DOHH2 (cell line): Measurements from ENCODE around the gene C2CD3.

Experiments used
- H3F3A ChIP-seq: fragments of 200-600 bp; sonication (generic), shearing (Covaris generic); 2 replicates; pipeline ENCODE4 v1.6.0; 2016; ENCODE audit warnings: antibody characterized with exemption, mild to moderate bottlenecking; ENCODE audit not compliant: control insufficient read depth, insufficient read depth
- H3K27ac ChIP-seq: fragments of 200-600 bp; sonication (generic); 2 replicates; pipeline ENCODE4 v1.5.1; 2014; ENCODE audit warnings: low read depth, mild to moderate bottlenecking, low read length, moderate library complexity
- H3K27me3 ChIP-seq: fragments of 200-600 bp; sonication (generic); 2 replicates; pipeline ENCODE4 v1.6.1; 2014; ENCODE audit warnings: mild to moderate bottlenecking, low read length, mixed read lengths; ENCODE audit not compliant: control insufficient read depth
- H3K36me3 ChIP-seq: fragments of 200-600 bp; sonication (generic); 2 replicates; pipeline ENCODE4 v1.6.1; 2014; ENCODE audit warnings: mild to moderate bottlenecking, low read length, moderate library complexity, mixed read lengths; ENCODE audit not compliant: control insufficient read depth
- H3K4me1 ChIP-seq: fragments of 200-600 bp; sonication (generic); 2 replicates; pipeline ENCODE4 v1.6.1; 2014; ENCODE audit warnings: mild to moderate bottlenecking, low read length, mixed read lengths; ENCODE audit not compliant: control insufficient read depth
- H3K4me2 ChIP-seq: fragments of 200-600 bp; sonication (generic); 2 replicates; pipeline ENCODE4 v1.6.0; 2014; ENCODE audit warnings: mild to moderate bottlenecking, low read length, moderate library complexity
- H3K4me3 ChIP-seq: fragments of 200-600 bp; sonication (generic); 2 replicates; pipeline ENCODE4 v1.5.1; 2014; ENCODE audit warnings: mild to moderate bottlenecking, low read length, mixed read lengths
- H3K79me2 ChIP-seq: fragments of 200-600 bp; sonication (generic); 2 replicates; pipeline ENCODE4 v1.6.1; 2014; ENCODE audit warnings: mild to moderate bottlenecking, low read length, mixed read lengths; ENCODE audit not compliant: control insufficient read depth
- H3K9me2 ChIP-seq: fragments of 200-600 bp; sonication (generic); replicated peaks from 2 replicates; pipeline ENCODE4 v1.6.1; 2014; ENCODE audit warnings: mild to moderate bottlenecking, low read length, mixed read lengths; ENCODE audit not compliant: control insufficient read depth
- H3K9me3 ChIP-seq: fragments of 200-600 bp; sonication (generic); 2 replicates; pipeline ENCODE4 v1.6.1; 2014; ENCODE audit warnings: antibody characterized with exemption, low read length, mixed read lengths; ENCODE audit not compliant: control insufficient read depth, insufficient read depth
- H4K20me1 ChIP-seq: fragments of 200-600 bp; sonication (generic); 2 replicates; pipeline ENCODE4 v1.6.0; 2014; ENCODE audit warnings: low read depth, mild to moderate bottlenecking, antibody characterized with exemption, low read length, moderate library complexity; ENCODE audit not compliant: control insufficient read depth, insufficient read depth
- EZH2phosphoT487 ChIP-seq: fragments of 200-600 bp; sonication (generic); IDR thresholded peaks from 2 replicates; pipeline ENCODE4 v1.6.1; 2017; ENCODE audit warnings: borderline replicate concordance, mild to moderate bottlenecking, antibody characterized with exemption, low read length, moderate library complexity, mixed read lengths
- TF ChIP-seq, protein P1 (sequence below): fragments of 200-600 bp; sonication (generic); IDR thresholded peaks from one replicate; pipeline ENCODE4 v1.5.1; 2014; ENCODE audit warnings: antibody characterized with exemption, mild to moderate bottlenecking, low read depth, low read length; ENCODE audit not compliant: poor library complexity, severe bottlenecking

Gene C2CD3

DNA sequence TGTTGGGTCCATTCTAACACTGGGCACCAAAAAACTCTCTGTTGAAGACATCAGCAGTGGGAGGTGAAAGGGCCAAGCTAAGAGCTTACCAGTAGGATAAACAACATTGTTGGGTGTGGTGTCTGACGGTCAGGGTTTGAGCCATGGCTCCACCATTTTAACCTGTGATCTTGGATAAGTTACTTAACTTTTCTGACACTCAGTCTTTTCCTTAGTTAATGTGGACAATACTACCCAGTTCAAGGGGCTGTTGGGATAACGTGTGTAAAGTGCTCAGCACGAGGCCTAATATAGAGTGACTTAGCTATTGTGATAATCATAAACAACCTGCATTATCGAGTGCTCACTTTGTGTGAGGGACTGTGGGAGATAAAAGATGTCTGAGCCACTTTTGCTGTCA lies 168.0 kb downstream of the C2CD3 start:
- no peak overlapping the region for H3K4me2 ChIP-seq
- H3K9me3 ChIP-seq: no peaks in the 10 kb centered on the region
- no peaks in the 10 kb centered on the region; the same call in 1 of the 2 replicates for H3K36me3 ChIP-seq
- H3K79me2 ChIP-seq: no peaks in the 10 kb centered on the region
- TF ChIP-seq EZH2phosphoT487: no peak
- TF ChIP-seq, protein P1, sequence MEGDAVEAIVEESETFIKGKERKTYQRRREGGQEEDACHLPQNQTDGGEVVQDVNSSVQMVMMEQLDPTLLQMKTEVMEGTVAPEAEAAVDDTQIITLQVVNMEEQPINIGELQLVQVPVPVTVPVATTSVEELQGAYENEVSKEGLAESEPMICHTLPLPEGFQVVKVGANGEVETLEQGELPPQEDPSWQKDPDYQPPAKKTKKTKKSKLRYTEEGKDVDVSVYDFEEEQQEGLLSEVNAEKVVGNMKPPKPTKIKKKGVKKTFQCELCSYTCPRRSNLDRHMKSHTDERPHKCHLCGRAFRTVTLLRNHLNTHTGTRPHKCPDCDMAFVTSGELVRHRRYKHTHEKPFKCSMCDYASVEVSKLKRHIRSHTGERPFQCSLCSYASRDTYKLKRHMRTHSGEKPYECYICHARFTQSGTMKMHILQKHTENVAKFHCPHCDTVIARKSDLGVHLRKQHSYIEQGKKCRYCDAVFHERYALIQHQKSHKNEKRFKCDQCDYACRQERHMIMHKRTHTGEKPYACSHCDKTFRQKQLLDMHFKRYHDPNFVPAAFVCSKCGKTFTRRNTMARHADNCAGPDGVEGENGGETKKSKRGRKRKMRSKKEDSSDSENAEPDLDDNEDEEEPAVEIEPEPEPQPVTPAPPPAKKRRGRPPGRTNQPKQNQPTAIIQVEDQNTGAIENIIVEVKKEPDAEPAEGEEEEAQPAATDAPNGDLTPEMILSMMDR: no peak
- no peak overlapping the region for H3K27ac ChIP-seq
- H3K9me2 ChIP-seq: no peaks in the 10 kb centered on the region
- H3K4me3 ChIP-seq: no peak overlapping the region
- H3K27me3 ChIP-seq: no peaks in the 10 kb centered on the region
- H3K4me1 ChIP-seq: peaks cover 41% of the 10 kb centered on the region
- H3F3A ChIP-seq: peaks cover 4% of the 10 kb centered on the region
- no peaks in the 10 kb centered on the region for H4K20me1 ChIP-seq

DNA sequence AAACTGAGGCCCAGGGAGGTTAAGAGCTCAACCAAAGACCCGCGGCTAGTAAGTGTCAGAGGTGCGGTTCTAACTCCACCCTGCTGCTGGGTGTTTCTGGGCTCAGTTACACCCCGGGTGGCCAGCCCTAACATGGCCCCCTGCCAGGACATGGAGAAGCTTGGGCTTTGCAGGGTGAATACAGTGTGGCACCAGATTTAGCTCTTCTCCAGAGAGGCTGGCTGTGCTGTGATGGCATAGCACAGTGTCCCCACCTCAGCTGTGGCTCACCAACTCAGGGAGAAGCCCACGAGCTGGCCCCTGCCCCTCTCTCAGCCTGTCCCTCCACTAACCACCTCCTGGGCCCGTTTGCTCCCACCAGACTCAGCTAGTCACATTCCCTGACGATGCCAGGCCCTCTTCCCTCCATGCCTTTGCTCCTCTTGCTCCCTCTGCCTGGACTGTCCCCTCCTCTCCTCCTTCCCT lies 168.9 kb downstream of the C2CD3 start:
- H4K20me1 ChIP-seq: no peaks in the 10 kb centered on the region
- H3K4me3 ChIP-seq: no peak overlapping the region
- TF ChIP-seq EZH2phosphoT487: no peak
- TF ChIP-seq, protein P1: no peak
- no peaks in the 10 kb centered on the region; the same call in 1 of the 2 replicates for H3K36me3 ChIP-seq
- H3K4me2 ChIP-seq: no peak overlapping the region
- H3K27me3 ChIP-seq: no peaks in the 10 kb centered on the region
- H3K9me3 ChIP-seq: no peaks in the 10 kb centered on the region
- H3K27ac ChIP-seq: no peak overlapping the region
- H3K4me1 ChIP-seq: peaks cover 51% of the 10 kb centered on the region
- no peaks in the 10 kb centered on the region for H3K79me2 ChIP-seq
- H3F3A ChIP-seq: peaks cover 14% of the 10 kb centered on the region
- H3K9me2 ChIP-seq: no peaks in the 10 kb centered on the region

DNA sequence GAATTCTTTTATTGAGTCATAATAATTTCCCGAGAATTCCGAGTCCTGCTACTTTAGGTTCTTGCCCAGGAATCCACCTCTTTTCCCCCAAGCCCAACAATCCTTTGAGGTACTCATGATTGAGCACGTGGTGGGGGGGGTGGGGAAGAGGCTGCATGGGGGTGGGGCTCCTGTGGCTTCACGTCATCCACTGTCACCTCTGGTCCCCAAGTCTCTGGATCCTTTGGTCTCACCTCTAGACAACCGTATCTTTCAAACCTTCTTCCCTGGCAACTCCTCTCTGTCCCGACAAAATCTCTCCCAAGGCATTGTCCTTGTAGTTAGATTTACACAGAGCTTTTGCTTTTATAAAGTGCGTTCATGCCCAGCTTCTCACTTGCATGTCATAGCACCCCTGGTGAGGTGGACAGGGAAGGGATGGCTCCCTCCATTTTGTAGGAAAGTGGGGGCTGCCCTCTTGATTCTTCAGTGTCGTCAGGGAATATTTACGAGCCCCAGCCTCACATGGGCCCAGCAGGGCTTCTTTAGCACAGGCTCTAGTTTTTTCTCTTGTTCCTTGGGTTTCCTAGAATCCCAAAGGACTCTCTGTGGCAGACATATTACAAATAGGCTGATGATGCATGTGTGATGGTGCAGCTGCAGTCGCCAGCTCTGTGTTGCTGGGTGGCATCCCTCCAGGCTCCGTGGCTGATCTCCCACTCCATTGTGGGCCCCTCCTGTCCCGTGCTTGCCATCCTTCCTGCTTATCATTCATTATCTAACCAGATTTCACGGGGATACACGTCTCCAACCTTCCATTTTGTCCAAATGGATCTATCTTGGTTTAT lies 170.3 kb downstream of the C2CD3 start:
- Histone ChIP-seq H3K79me2 (no peaks in the 10 kb centered on the region), H3K4me3 (no peak overlapping the region), H3F3A (peaks cover 27% of the 10 kb centered on the region), H3K9me3 (no peaks in the 10 kb centered on the region), H3K4me2 (peak overlapping the region; percentile 85), H3K27me3 (no peaks in the 10 kb centered on the region), H3K27ac (no peak overlapping the region), H4K20me1 (no peaks in the 10 kb centered on the region), H3K4me1 (peaks cover 64% of the 10 kb centered on the region), H3K36me3 (no peaks in the 10 kb centered on the region; the same call in 1 of the 2 replicates), H3K9me2 (no peaks in the 10 kb centered on the region)
- TF ChIP-seq, protein P1: no peak
- no peak for TF ChIP-seq EZH2phosphoT487
